Activated CD4-positive, alpha-beta T cell treated with anti-CD3 and anti-CD28 coated beads, Interleukin-2, amount 50 U/mL, for 4 hours (primary cell): ENCODE measurements around the gene U2AF1L4.

ENCODE experiments used
- DNase-seq, 2 experiments: peaks; one replicate each; pipeline ENCODE4 v3.0.0-alpha.2; 2020

Gene U2AF1L4

GRCh38 chr19:35745328-35746086 lies at the start of gene U2AF1L4, which contains the start of gene PSENEN:
Gene U2AF1L4, minus strand, starts transcription at chr19:35745418. Its CDS starts 27 bp downstream, at chr19:35745391.
Gene PSENEN, plus strand, starts transcription at chr19:35745651. Its CDS starts 280 bp downstream, at chr19:35745931.
- DNase-seq, result peak; percentile 92 to 94

GRCh38 chr19:35793381-35794165 lies 48.4 kb upstream of the U2AF1L4 start:
- DNase-seq, result no peak

- DNase-seq, result no peak
Measured at GRCh38 chr19:35792888-35793287, 47.7 kb upstream of the U2AF1L4 start.

GRCh38 chr19:35792312-35792711 lies 47.1 kb upstream of the U2AF1L4 start:
- no peak for DNase-seq

GRCh38 chr19:35791814-35792279 lies 46.6 kb upstream of the U2AF1L4 start:
- DNase-seq, result no peak

- no peak for DNase-seq
Measured at GRCh38 chr19:35790981-35791813, 46.0 kb upstream of the U2AF1L4 start.

GRCh38 chr19:35789978-35790944 lies 45.0 kb upstream of the U2AF1L4 start:
- no peak for DNase-seq

GRCh38 chr19:35789195-35789977 lies 44.2 kb upstream of the U2AF1L4 start:
- DNase-seq, result no peak

GRCh38 chr19:35788205-35788960 lies 43.2 kb upstream of the U2AF1L4 start:
- DNase-seq, result no peak

GRCh38 chr19:35787227-35787799 lies 42.1 kb upstream of the U2AF1L4 start:
- no peak for DNase-seq

- DNase-seq, result no peak
Measured at GRCh38 chr19:35786299-35787160, 41.3 kb upstream of the U2AF1L4 start.

GRCh38 chr19:35785339-35785627 lies 40.1 kb upstream of the U2AF1L4 start:
- DNase-seq, result no peak

GRCh38 chr19:35784503-35785338 lies 39.5 kb upstream of the U2AF1L4 start:
- no peak for DNase-seq

- DNase-seq, result no peak
Measured at GRCh38 chr19:35783469-35784434, 38.5 kb upstream of the U2AF1L4 start.

- DNase-seq, result no peak
Measured at GRCh38 chr19:35782589-35782988, 37.4 kb upstream of the U2AF1L4 start.

GRCh38 chr19:35781650-35782049 lies 36.4 kb upstream of the U2AF1L4 start:
- no peak for DNase-seq

- DNase-seq, result no peak
Measured at GRCh38 chr19:35780717-35781116, 35.5 kb upstream of the U2AF1L4 start.
